ENCODE data around the gene SAMD5. TPM values are rescaled to one million over a fixed set of nuclear protein-coding genes. Genes with fewer than 3 reads are reported as not detected.
"Not testable (repeated sequence)": the region's sequence is repeated elsewhere in the genome, so short reads cannot be mapped to it uniquely, and the experiment has no call there.

The SAMD5 gene
- total RNA-seq, 4 donors from 2014 or later, result 1.0 to 7.8 (median 3.7) TPM

- H3K4me1 ChIP-seq, result no peaks in the 10 kb centered on the region
- no peak for TF ChIP-seq EP300 (IDR thresholded peaks at IDR 0.05)
- no peak for TF ChIP-seq POLR2AphosphoS5 (IDR thresholded peaks at IDR 0.05)
- TF ChIP-seq CTCF (IDR thresholded peaks at IDR 0.05), result no peak
- TF ChIP-seq POLR2A (IDR thresholded peaks at IDR 0.05), result no peak
- no peak overlapping the region for H3K4me3 ChIP-seq
- no peak overlapping the region for H3K27ac ChIP-seq
- WGBS, result 90% methylated on average over 6 of the region's 6 CpGs
- no peaks in the 10 kb centered on the region for H3K36me3 ChIP-seq
- no peaks in the 10 kb centered on the region for H3K27me3 ChIP-seq
- H3K9me3 ChIP-seq, result no peaks in the 10 kb centered on the region
- DNase-seq (ENCODE audit: low spot score in 2 of 2), result no peak
These were observed 30.3 kb downstream of the SAMD5 start for GRCh38 chr6:147538821-147539220.

GRCh38 chr6:147540075-147540474 is 31.6 kb downstream of the SAMD5 start:
- TF ChIP-seq POLR2AphosphoS5 (IDR thresholded peaks at IDR 0.05) (no peak), EP300 (IDR thresholded peaks at IDR 0.05) (no peak), CTCF (IDR thresholded peaks at IDR 0.05) (no peak), POLR2A (IDR thresholded peaks at IDR 0.05) (no peak)
- Histone ChIP-seq H3K27me3 (no peaks in the 10 kb centered on the region), H3K36me3 (no peaks in the 10 kb centered on the region), H3K4me1 (no peaks in the 10 kb centered on the region), H3K27ac (no peak overlapping the region), H3K9me3 (no peaks in the 10 kb centered on the region), H3K4me3 (no peak overlapping the region)
- WGBS, result 74% methylated on average over 5 of the region's 5 CpGs
- no peak for DNase-seq (ENCODE audit: low spot score in 2 of 2)

- 84% methylated on average over 4 of the region's 4 CpGs for WGBS
- H3K4me3 ChIP-seq; DNase-seq (ENCODE audit: low spot score in 2 of 2); H3K36me3 ChIP-seq; H3K27ac ChIP-seq; H3K4me1 ChIP-seq; H3K9me3 ChIP-seq; H3K27me3 ChIP-seq: not testable (repeated sequence)
These were observed 33.9 kb downstream of the SAMD5 start for GRCh38 chr6:147542436-147542835.

GRCh38 chr6:147544420-147544819 is 35.9 kb downstream of the SAMD5 start:
- Histone ChIP-seq H3K9me3 (no peaks in the 10 kb centered on the region), H3K27me3 (no peaks in the 10 kb centered on the region), H3K36me3 (no peaks in the 10 kb centered on the region), H3K27ac (no peak overlapping the region), H3K4me1 (no peaks in the 10 kb centered on the region), H3K4me3 (no peak overlapping the region)
- no peak for DNase-seq (ENCODE audit: low spot score in 2 of 2)
- no peak for TF ChIP-seq CTCF (IDR thresholded peaks at IDR 0.05)
- no peak for TF ChIP-seq EP300 (IDR thresholded peaks at IDR 0.05)
- 95% methylated on average over 2 of the region's 2 CpGs for WGBS

GRCh38 chr6:147546501-147547368 is 38.2 kb downstream of the SAMD5 start:
- H3K27ac ChIP-seq, result no peak overlapping the region
- no peaks in the 10 kb centered on the region for H3K36me3 ChIP-seq
- no peaks in the 10 kb centered on the region for H3K4me1 ChIP-seq
- 87% methylated on average over 6 of the region's 6 CpGs for WGBS
- H3K4me3 ChIP-seq, result no peak overlapping the region
- no peak for DNase-seq (ENCODE audit: low spot score in 2 of 2)
- TF ChIP-seq POLR2A (IDR thresholded peaks at IDR 0.05) (no peak), POLR2AphosphoS5 (IDR thresholded peaks at IDR 0.05) (no peak), CTCF (IDR thresholded peaks at IDR 0.05) (no peak), EP300 (IDR thresholded peaks at IDR 0.05) (no peak)
- H3K9me3 ChIP-seq, result no peaks in the 10 kb centered on the region
- H3K27me3 ChIP-seq, result no peaks in the 10 kb centered on the region

Data from suprapubic skin (tissue), 4 donors.